ENCODE results near the gene PTGES3L.

- TF ChIP-seq CTCF (IDR thresholded peaks at IDR 0.05) (no peak), POLR2AphosphoS5 (IDR thresholded peaks at IDR 0.05; ENCODE audit: low read depth, low read length) (no peak), SIN3A (IDR thresholded peaks at IDR 0.05; ENCODE audit: borderline replicate concordance, insufficient read depth, low read depth, low read length) (no peak), REST (IDR thresholded peaks at IDR 0.05; ENCODE audit: insufficient read depth in 1 of 2, low read depth in 2 of 2, low read length in 1 of 2) (no peak)
Observed at GRCh38 chr17:42997390-42997983, 17.6 kb upstream of the PTGES3L start.
